Neural cell (in vitro differentiated cells): Measurements from ENCODE around the gene CISH.

Source experiments
- EP300 ChIP-seq: fragments of 450-650 bp; conservative IDR thresholded peaks from 2 replicates; pipeline ENCODE4 v1.6.1; 2014; ENCODE audit warnings: antibody characterized with exemption, mild to moderate bottlenecking, moderate library complexity; ENCODE audit not compliant: poor library complexity, severe bottlenecking
- EZH2 ChIP-seq: fragments of 200-600, 300-800 bp; shearing (Covaris generic), sonication (generic); IDR thresholded peaks from 2 replicates; pipeline ENCODE4 v1.6.1; 2014; ENCODE audit warnings: antibody characterized with exemption, low read length, borderline replicate concordance, mild to moderate bottlenecking; ENCODE audit not compliant: insufficient read depth, poor library complexity, severe bottlenecking
- TAF1 ChIP-seq: IDR thresholded peaks from 2 replicates; pipeline ENCODE4 v1.6.1; 2012; ENCODE audit warnings: low read depth
- TF ChIP-seq, protein P1 (sequence below): fragments of 450-650 bp; IDR thresholded peaks from 2 replicates; pipeline ENCODE4 v1.5.1; 2014; ENCODE audit warnings: antibody characterized with exemption, mild to moderate bottlenecking, moderate library complexity; ENCODE audit not compliant: poor library complexity, severe bottlenecking
- TF ChIP-seq, protein P2 (sequence below): IDR thresholded peaks from 2 replicates; pipeline ENCODE4 v1.6.1; 2012; ENCODE audit warnings: borderline replicate concordance

- TF ChIP-seq EZH2 (no peak), EP300 (no peak), TAF1 (no peak)
- TF ChIP-seq, protein P1, sequence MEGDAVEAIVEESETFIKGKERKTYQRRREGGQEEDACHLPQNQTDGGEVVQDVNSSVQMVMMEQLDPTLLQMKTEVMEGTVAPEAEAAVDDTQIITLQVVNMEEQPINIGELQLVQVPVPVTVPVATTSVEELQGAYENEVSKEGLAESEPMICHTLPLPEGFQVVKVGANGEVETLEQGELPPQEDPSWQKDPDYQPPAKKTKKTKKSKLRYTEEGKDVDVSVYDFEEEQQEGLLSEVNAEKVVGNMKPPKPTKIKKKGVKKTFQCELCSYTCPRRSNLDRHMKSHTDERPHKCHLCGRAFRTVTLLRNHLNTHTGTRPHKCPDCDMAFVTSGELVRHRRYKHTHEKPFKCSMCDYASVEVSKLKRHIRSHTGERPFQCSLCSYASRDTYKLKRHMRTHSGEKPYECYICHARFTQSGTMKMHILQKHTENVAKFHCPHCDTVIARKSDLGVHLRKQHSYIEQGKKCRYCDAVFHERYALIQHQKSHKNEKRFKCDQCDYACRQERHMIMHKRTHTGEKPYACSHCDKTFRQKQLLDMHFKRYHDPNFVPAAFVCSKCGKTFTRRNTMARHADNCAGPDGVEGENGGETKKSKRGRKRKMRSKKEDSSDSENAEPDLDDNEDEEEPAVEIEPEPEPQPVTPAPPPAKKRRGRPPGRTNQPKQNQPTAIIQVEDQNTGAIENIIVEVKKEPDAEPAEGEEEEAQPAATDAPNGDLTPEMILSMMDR: no peak
- TF ChIP-seq, protein P2, sequence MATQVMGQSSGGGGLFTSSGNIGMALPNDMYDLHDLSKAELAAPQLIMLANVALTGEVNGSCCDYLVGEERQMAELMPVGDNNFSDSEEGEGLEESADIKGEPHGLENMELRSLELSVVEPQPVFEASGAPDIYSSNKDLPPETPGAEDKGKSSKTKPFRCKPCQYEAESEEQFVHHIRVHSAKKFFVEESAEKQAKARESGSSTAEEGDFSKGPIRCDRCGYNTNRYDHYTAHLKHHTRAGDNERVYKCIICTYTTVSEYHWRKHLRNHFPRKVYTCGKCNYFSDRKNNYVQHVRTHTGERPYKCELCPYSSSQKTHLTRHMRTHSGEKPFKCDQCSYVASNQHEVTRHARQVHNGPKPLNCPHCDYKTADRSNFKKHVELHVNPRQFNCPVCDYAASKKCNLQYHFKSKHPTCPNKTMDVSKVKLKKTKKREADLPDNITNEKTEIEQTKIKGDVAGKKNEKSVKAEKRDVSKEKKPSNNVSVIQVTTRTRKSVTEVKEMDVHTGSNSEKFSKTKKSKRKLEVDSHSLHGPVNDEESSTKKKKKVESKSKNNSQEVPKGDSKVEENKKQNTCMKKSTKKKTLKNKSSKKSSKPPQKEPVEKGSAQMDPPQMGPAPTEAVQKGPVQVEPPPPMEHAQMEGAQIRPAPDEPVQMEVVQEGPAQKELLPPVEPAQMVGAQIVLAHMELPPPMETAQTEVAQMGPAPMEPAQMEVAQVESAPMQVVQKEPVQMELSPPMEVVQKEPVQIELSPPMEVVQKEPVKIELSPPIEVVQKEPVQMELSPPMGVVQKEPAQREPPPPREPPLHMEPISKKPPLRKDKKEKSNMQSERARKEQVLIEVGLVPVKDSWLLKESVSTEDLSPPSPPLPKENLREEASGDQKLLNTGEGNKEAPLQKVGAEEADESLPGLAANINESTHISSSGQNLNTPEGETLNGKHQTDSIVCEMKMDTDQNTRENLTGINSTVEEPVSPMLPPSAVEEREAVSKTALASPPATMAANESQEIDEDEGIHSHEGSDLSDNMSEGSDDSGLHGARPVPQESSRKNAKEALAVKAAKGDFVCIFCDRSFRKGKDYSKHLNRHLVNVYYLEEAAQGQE: no peak
Measured at GRCh38 chr3:50567011-50567385, 44.6 kb downstream of the CISH start.
